SU-DHL-6 (cell line): ENCODE results near the gene TBC1D16.

Experiments used
- H2AFZ ChIP-seq: fragments of 200-600 bp; sonication (generic); 2 replicates; pipeline ENCODE4 v1.6.1; 2014; ENCODE audit warnings: low read depth, mild to moderate bottlenecking, moderate library complexity, mixed read lengths, antibody characterized with exemption, low read length; ENCODE audit not compliant: severe bottlenecking
- H3F3A ChIP-seq: fragments of 200-600 bp; shearing (Covaris generic); 2 replicates; pipeline ENCODE4 v1.6.0; 2016; ENCODE audit warnings: antibody characterized with exemption, mild to moderate bottlenecking; ENCODE audit not compliant: insufficient read depth
- H3K27ac ChIP-seq: fragments of 200-600 bp; sonication (generic); 2 replicates; pipeline ENCODE4 v1.5.1; 2016; ENCODE audit warnings: low read depth, mild to moderate bottlenecking, low read length, moderate library complexity, mixed read lengths
- H3K27me3 ChIP-seq: fragments of 200-600 bp; sonication (generic), shearing (Covaris generic); 2 replicates; pipeline ENCODE4 v1.6.0; 2014; ENCODE audit warnings: mild to moderate bottlenecking, low read length
- H3K36me3 ChIP-seq: fragments of 200-600 bp; sonication (generic); 2 replicates; pipeline ENCODE4 v1.6.1; 2014; ENCODE audit warnings: mild to moderate bottlenecking, low read length, mixed read lengths
- H3K4me2 ChIP-seq: fragments of 300-600, 200-600 bp; shearing (Covaris generic), sonication (generic); 2 replicates; pipeline ENCODE4 v1.6.0; 2014; ENCODE audit warnings: low read length, low read depth, mild to moderate bottlenecking; ENCODE audit not compliant: poor library complexity, severe bottlenecking
- H3K4me3 ChIP-seq: fragments of 200-600 bp; sonication (generic); 2 replicates; pipeline ENCODE4 v1.5.1; 2014; ENCODE audit warnings: antibody characterized with exemption, low read length, mild to moderate bottlenecking, mixed read lengths; ENCODE audit not compliant: insufficient read depth, poor library complexity, severe bottlenecking
- H3K79me2 ChIP-seq: fragments of 200-600 bp; sonication (generic); 2 replicates; pipeline ENCODE4 v1.6.1; 2014; ENCODE audit warnings: mild to moderate bottlenecking, low read length, moderate library complexity; ENCODE audit not compliant: insufficient read depth
- H3K9ac ChIP-seq: fragments of 200-600 bp; sonication (generic); 2 replicates; pipeline ENCODE4 v1.7.0; 2014; ENCODE audit warnings: mild to moderate bottlenecking, low read length
- H3K9me2 ChIP-seq: fragments of 200-600 bp; sonication (generic); replicated peaks from 2 replicates; pipeline ENCODE4 v1.6.1; 2014; ENCODE audit warnings: low read length; ENCODE audit not compliant: insufficient read depth
- H3K9me3 ChIP-seq: fragments of 200-600 bp; sonication (generic); 2 replicates; pipeline ENCODE4 v1.6.1; 2014; ENCODE audit warnings: low read length, mixed read lengths; ENCODE audit not compliant: insufficient read depth
- H4K20me1 ChIP-seq: fragments of 200-600 bp; sonication (generic); 2 replicates; pipeline ENCODE4 v1.6.1; 2014; ENCODE audit warnings: low read depth, mild to moderate bottlenecking, antibody characterized with exemption, low read length, moderate library complexity, mixed read lengths
- CTCF ChIP-seq: fragments of 200-600 bp; sonication (generic); IDR thresholded peaks from one replicate; pipeline ENCODE4 v1.5.1; 2017; ENCODE audit warnings: antibody characterized with exemption, mild to moderate bottlenecking, low read length, moderate library complexity; ENCODE audit not compliant: insufficient read depth, poor library complexity, severe bottlenecking
- EZH2phosphoT487 ChIP-seq: fragments of 200-600 bp; sonication (generic), shearing (Covaris generic); conservative IDR thresholded peaks from 2 replicates; pipeline ENCODE4 v1.6.1; 2018; ENCODE audit warnings: mild to moderate bottlenecking, antibody characterized with exemption, low read length, moderate library complexity, mixed read lengths

Gene TBC1D16

GRCh38 chr17:79988185-79988971 is 47.3 kb downstream of the TBC1D16 start:
- Histone ChIP-seq H3K27ac (no peak overlapping the region), H3K4me2 (no peak overlapping the region), H3K36me3 (no peaks in the 10 kb centered on the region)

DNA sequence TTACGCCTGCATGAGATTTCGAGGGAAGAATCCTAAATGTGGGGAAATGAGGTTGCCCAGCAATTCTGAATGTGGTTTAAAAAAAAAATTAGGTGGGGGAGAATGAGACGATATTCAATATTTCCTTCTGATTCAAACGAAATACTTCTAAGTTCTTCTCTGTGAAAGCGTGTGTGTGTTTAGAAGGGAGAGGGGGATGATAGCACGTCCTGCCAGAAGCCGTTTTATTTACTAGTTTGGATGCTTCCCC is 47.8 kb downstream of the TBC1D16 start:
- no peak overlapping the region for H3K4me3 ChIP-seq
- no peak overlapping the region for H3K27ac ChIP-seq

More at GRCh38 chr17:79988185-79988971, 47.3 kb downstream of the TBC1D16 start:
- Histone ChIP-seq H3K9ac (no peak overlapping the region), H2AFZ (no peak overlapping the region), H3K9me2 (no peaks in the 10 kb centered on the region), H3K79me2 (no peaks in the 10 kb centered on the region), H3F3A (no peaks in the 10 kb centered on the region), H4K20me1 (no peaks in the 10 kb centered on the region), H3K27me3 (no peaks in the 10 kb centered on the region), H3K4me3 (no peak overlapping the region), H3K9me3 (no peaks in the 10 kb centered on the region)
- no peak for TF ChIP-seq CTCF
- TF ChIP-seq EZH2phosphoT487: no peak

GRCh38 chr17:79987187-79987934 is 48.3 kb downstream of the TBC1D16 start:
- Histone ChIP-seq H3K27me3 (no peaks in the 10 kb centered on the region), H3F3A (no peaks in the 10 kb centered on the region), H3K9me3 (no peaks in the 10 kb centered on the region), H3K36me3 (no peaks in the 10 kb centered on the region), H3K4me3 (no peak overlapping the region), H3K27ac (no peak overlapping the region), H3K9ac (no peak overlapping the region), H3K9me2 (no peaks in the 10 kb centered on the region), H4K20me1 (no peaks in the 10 kb centered on the region), H2AFZ (no peak overlapping the region), H3K79me2 (no peaks in the 10 kb centered on the region), H3K4me2 (no peak overlapping the region)
- TF ChIP-seq EZH2phosphoT487: no peak
- TF ChIP-seq CTCF: no peak

More for the DNA sequence above, 47.8 kb downstream of the TBC1D16 start:
- Histone ChIP-seq H2AFZ (no peak overlapping the region), H3K27me3 (no peaks in the 10 kb centered on the region), H3K9ac (no peak overlapping the region), H3F3A (no peaks in the 10 kb centered on the region), H3K9me3 (no peaks in the 10 kb centered on the region), H3K79me2 (no peaks in the 10 kb centered on the region), H3K36me3 (no peaks in the 10 kb centered on the region), H4K20me1 (no peaks in the 10 kb centered on the region), H3K4me2 (no peak overlapping the region), H3K9me2 (no peaks in the 10 kb centered on the region)
- TF ChIP-seq EZH2phosphoT487: no peak
- no peak for TF ChIP-seq CTCF
